ENCODE data around the gene KCNA3. TPM values are rescaled to one million over a fixed set of nuclear protein-coding genes. Genes with fewer than 3 reads are reported as not detected.
A peak's percentile ranks its signal among the peaks of the same experiment; 100 is the strongest.

Gene KCNA3
- total RNA-seq, 1 experiment from 2014 or later: not detected

- BruUV-seq (replicated peaks): no TSS peak
Measured at GRCh38 chr1:110635434-110635833, 39.3 kb downstream of the KCNA3 start.

GRCh38 chr1:110634455-110635311 lies 40.1 kb downstream of the KCNA3 start:
- intact Hi-C loops (cut with micrococcal nuclease; ENCODE audit: unreplicated experiment): loop anchor here (5.0 kb wide), 1 partner anchor 148 kb away; no protein-coding TSS in a partner anchor
- no peaks in the 10 kb centered on the region for H3K4me1 ChIP-seq (replicated peaks; ENCODE audit: insufficient read depth)
- H3F3A ChIP-seq (ENCODE audit: insufficient read depth, low read depth): no peaks in the 10 kb centered on the region
- DNase-seq: peak in 1 of 2 experiments; percentile 48
- CTCF ChIA-PET: no interaction called here
- no peaks in the 10 kb centered on the region for H4K20me1 ChIP-seq (ENCODE audit: insufficient read depth)
- BruUV-seq (replicated peaks): no TSS peak
- H3K79me2 ChIP-seq (ENCODE audit: low read depth): no peaks in the 10 kb centered on the region
- no peak for TF ChIP-seq CTCF (conservative IDR thresholded peaks at IDR 0.05)
- TF ChIP-seq EZH2 (IDR thresholded peaks at IDR 0.05; ENCODE audit: low read depth): no peak
- no peaks in the 10 kb centered on the region for H3K9me3 ChIP-seq (ENCODE audit: insufficient read depth, low read depth)
- no peak overlapping the region for H2AFZ ChIP-seq
- H3K36me3 ChIP-seq (ENCODE audit: low read depth): no peaks in the 10 kb centered on the region
- no peaks in the 10 kb centered on the region for H3K27me3 ChIP-seq (ENCODE audit: insufficient read depth, low read depth)
- no peak overlapping the region for H3K4me3 ChIP-seq
- no peak overlapping the region for H3K4me2 ChIP-seq
- POLR2A ChIA-PET (ENCODE audit: unreplicated experiment): no interaction called here
- H3K27ac ChIP-seq: no peak overlapping the region
- no peaks in the 10 kb centered on the region for H3K9me2 ChIP-seq (ENCODE audit: insufficient read depth)

More at GRCh38 chr1:110635434-110635833, 39.3 kb downstream of the KCNA3 start:
- no peak overlapping the region for H3K4me2 ChIP-seq
- CTCF ChIA-PET: no interaction called here
- H3K79me2 ChIP-seq (ENCODE audit: low read depth): no peaks in the 10 kb centered on the region
- H3F3A ChIP-seq (ENCODE audit: insufficient read depth, low read depth): no peaks in the 10 kb centered on the region
- no peaks in the 10 kb centered on the region for H3K9me2 ChIP-seq (ENCODE audit: insufficient read depth)
- H3K27me3 ChIP-seq (ENCODE audit: insufficient read depth, low read depth): no peaks in the 10 kb centered on the region
- H2AFZ ChIP-seq: no peak overlapping the region
- H3K4me3 ChIP-seq: no peak overlapping the region
- H4K20me1 ChIP-seq (ENCODE audit: insufficient read depth): no peaks in the 10 kb centered on the region
- intact Hi-C loops (cut with micrococcal nuclease; ENCODE audit: unreplicated experiment): no loop called here
- DNase-seq: no peak
- H3K4me1 ChIP-seq (replicated peaks; ENCODE audit: insufficient read depth): no peaks in the 10 kb centered on the region
- H3K9me3 ChIP-seq (ENCODE audit: insufficient read depth, low read depth): no peaks in the 10 kb centered on the region
- H3K27ac ChIP-seq: no peak overlapping the region
- H3K36me3 ChIP-seq (ENCODE audit: low read depth): no peaks in the 10 kb centered on the region
- TF ChIP-seq EZH2 (IDR thresholded peaks at IDR 0.05; ENCODE audit: low read depth): no peak
- TF ChIP-seq CTCF (conservative IDR thresholded peaks at IDR 0.05): no peak
- POLR2A ChIA-PET (ENCODE audit: unreplicated experiment): no interaction called here

GRCh38 chr1:110634086-110634454 lies 40.7 kb downstream of the KCNA3 start:
- CTCF ChIA-PET: no interaction called here
- Histone ChIP-seq H3K4me1 (replicated peaks; ENCODE audit: insufficient read depth) (no peaks in the 10 kb centered on the region), H3K79me2 (ENCODE audit: low read depth) (no peaks in the 10 kb centered on the region), H2AFZ (no peak overlapping the region), H3K9me2 (ENCODE audit: insufficient read depth) (no peaks in the 10 kb centered on the region), H3K9me3 (ENCODE audit: insufficient read depth, low read depth) (no peaks in the 10 kb centered on the region), H3K36me3 (ENCODE audit: low read depth) (no peaks in the 10 kb centered on the region), H3K4me2 (no peak overlapping the region), H4K20me1 (ENCODE audit: insufficient read depth) (no peaks in the 10 kb centered on the region), H3K27me3 (ENCODE audit: insufficient read depth, low read depth) (no peaks in the 10 kb centered on the region), H3F3A (ENCODE audit: insufficient read depth, low read depth) (no peaks in the 10 kb centered on the region), H3K27ac (no peak overlapping the region), H3K4me3 (no peak overlapping the region)
- TF ChIP-seq CTCF (conservative IDR thresholded peaks at IDR 0.05) (no peak), EZH2 (IDR thresholded peaks at IDR 0.05; ENCODE audit: low read depth) (no peak)
- DNase-seq: no peak
- intact Hi-C loops (cut with micrococcal nuclease; ENCODE audit: unreplicated experiment): loop anchor here (5.0 kb wide), 1 partner anchor 148 kb away; no protein-coding TSS in a partner anchor
- BruUV-seq (replicated peaks): no TSS peak
- POLR2A ChIA-PET (ENCODE audit: unreplicated experiment): no interaction called here

Measured in PC-9 (cell line).